SK-N-SH treated with all-trans-retinoic acid at 6 μM for 48 hours (cell line): Measurements from ENCODE around the gene DOCK4.

Source experiments
- ATAC-seq: fragments of 200-7000 bp; cut with Tn5 transposase; 3 replicates; pipeline ENCODE4 v1.9.1; 2020; ENCODE audit warnings: mild to moderate bottlenecking, moderate library complexity
- ARNTL ChIP-seq: fragments of 450-650 bp; formaldehyde crosslinking; IDR thresholded peaks from 2 replicates; pipeline ENCODE4 v1.5.0; 2020; ENCODE audit warnings: low read depth, mild to moderate bottlenecking, moderate library complexity, borderline replicate concordance
- BACH2 ChIP-seq: fragments of 250-450 bp; sonication (Bioruptor Pico); IDR thresholded peaks from 2 replicates; pipeline ENCODE4 v1.9.0; 2021; ENCODE audit warnings: mild to moderate bottlenecking, borderline replicate concordance
- CREB5 ChIP-seq: fragments of 250-450 bp; sonication (Bioruptor Pico); IDR thresholded peaks from 2 replicates; pipeline ENCODE4 v1.5.1; 2020; ENCODE audit warnings: low read depth, mild to moderate bottlenecking, moderate library complexity
- CSDC2 ChIP-seq: fragments of 250-450 bp; sonication (Bioruptor Pico); IDR thresholded peaks from 2 replicates; pipeline ENCODE4 v1.5.0; 2020; ENCODE audit warnings: mild to moderate bottlenecking, moderate library complexity
- CSRNP3 ChIP-seq: fragments of 250-450 bp; sonication (Bioruptor Pico); IDR thresholded peaks from 2 replicates; pipeline ENCODE4 v1.5.1; 2021; ENCODE audit warnings: mild to moderate bottlenecking, moderate library complexity
- GLIS3 ChIP-seq: fragments of 250-450 bp; sonication (Bioruptor Pico); IDR thresholded peaks from 2 replicates; pipeline ENCODE4 v1.5.0; 2020; ENCODE audit warnings: mild to moderate bottlenecking, moderate library complexity
- ISL1 ChIP-seq: fragments of 250-450 bp; sonication (Bioruptor Pico); IDR thresholded peaks from 2 replicates; pipeline ENCODE4 v2.1.2; 2022; ENCODE audit warnings: mild to moderate bottlenecking, moderate library complexity
- OSR1 ChIP-seq: fragments of 250-450 bp; sonication (Bioruptor Pico); IDR thresholded peaks from 2 replicates; pipeline ENCODE4 v1.8.0; 2022; ENCODE audit warnings: moderate library complexity, mild to moderate bottlenecking, inconsistent platforms
- PATZ1 ChIP-seq: fragments of 250-450 bp; sonication (Bioruptor Pico); IDR thresholded peaks from 2 replicates; pipeline ENCODE4 v1.8.0; 2020; ENCODE audit warnings: mild to moderate bottlenecking, moderate library complexity, borderline replicate concordance
- PPARA ChIP-seq: fragments of 250-450 bp; sonication (Bioruptor Pico); IDR thresholded peaks from 2 replicates; pipeline ENCODE4 v1.5.0; 2020; ENCODE audit warnings: mild to moderate bottlenecking, borderline replicate concordance
- RARB ChIP-seq: fragments of 250-450 bp; sonication (Bioruptor Pico); IDR thresholded peaks from 2 replicates; pipeline ENCODE4 v1.8.0; 2021; ENCODE audit warnings: mild to moderate bottlenecking, moderate library complexity
- SNAI2 ChIP-seq: fragments of 250-450 bp; sonication (Bioruptor Pico); IDR thresholded peaks from 2 replicates; pipeline ENCODE4 v1.5.0; 2020; ENCODE audit warnings: mild to moderate bottlenecking, moderate library complexity
- TCF4 ChIP-seq: fragments of 250-450 bp; sonication (Bioruptor Pico); IDR thresholded peaks from 2 replicates; pipeline ENCODE4 v1.8.0; 2021; ENCODE audit warnings: mild to moderate bottlenecking, moderate library complexity, borderline replicate concordance
- TOX ChIP-seq: fragments of 250-450 bp; sonication (Bioruptor Pico); IDR thresholded peaks from 2 replicates; pipeline ENCODE4 v1.8.0; 2021; ENCODE audit warnings: mild to moderate bottlenecking, moderate library complexity, borderline replicate concordance
- TSHZ2 ChIP-seq: fragments of 250-450 bp; sonication (Bioruptor Pico); IDR thresholded peaks from 2 replicates; pipeline ENCODE4 v1.5.0; 2020; ENCODE audit warnings: mild to moderate bottlenecking, moderate library complexity
- ZC3H10 ChIP-seq: fragments of 250-450 bp; sonication (Bioruptor Pico); IDR thresholded peaks from 2 replicates; pipeline ENCODE4 v1.5.1; 2021; ENCODE audit warnings: mild to moderate bottlenecking, moderate library complexity
- ZFP30 ChIP-seq: fragments of 450-650 bp; formaldehyde crosslinking; IDR thresholded peaks from 2 replicates; pipeline ENCODE4 v1.5.0; 2022; ENCODE audit warnings: mild to moderate bottlenecking, moderate library complexity
- ZNF565 ChIP-seq: fragments of 450-650 bp; formaldehyde crosslinking; conservative IDR thresholded peaks from 2 replicates; pipeline ENCODE4 v1.5.0; 2020; ENCODE audit warnings: low read depth, mild to moderate bottlenecking, moderate library complexity
- ZNF70 ChIP-seq: fragments of 450-650 bp; formaldehyde crosslinking; IDR thresholded peaks from 2 replicates; pipeline ENCODE4 v1.5.0; 2020; ENCODE audit warnings: mild to moderate bottlenecking, moderate library complexity
- TF ChIP-seq, protein P1 (sequence below): fragments of 250-450 bp; sonication (Bioruptor Pico); IDR thresholded peaks from 2 replicates; pipeline ENCODE4 v1.8.0; 2021; ENCODE audit warnings: low read depth, mild to moderate bottlenecking, moderate library complexity, borderline replicate concordance

Gene DOCK4

DNA sequence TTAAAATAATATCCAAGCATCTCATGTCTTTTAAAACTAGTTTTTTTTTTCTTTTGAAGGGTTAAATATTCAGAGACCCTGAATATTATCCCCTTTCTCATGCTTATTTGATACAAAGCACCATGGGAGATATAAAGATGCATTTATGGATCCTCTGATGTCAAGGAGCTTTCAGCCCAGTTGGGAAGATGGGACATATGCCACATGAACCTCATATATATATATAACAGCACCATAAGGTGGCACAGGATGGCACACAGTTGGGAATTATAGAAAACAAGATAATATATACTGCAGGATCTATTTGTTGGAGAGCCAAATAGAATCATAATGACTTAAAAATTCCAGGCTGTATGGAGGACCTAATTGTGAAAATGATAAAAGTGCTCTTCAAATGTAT lies 458.5 kb downstream of the DOCK4 start (continued):
- TF ChIP-seq TSHZ2 (CRISPR knock-in tag) = no peak
- TF ChIP-seq CSDC2 (CRISPR knock-in tag) = no peak
- TF ChIP-seq, all 23 proteins: peak for 0

DNA sequence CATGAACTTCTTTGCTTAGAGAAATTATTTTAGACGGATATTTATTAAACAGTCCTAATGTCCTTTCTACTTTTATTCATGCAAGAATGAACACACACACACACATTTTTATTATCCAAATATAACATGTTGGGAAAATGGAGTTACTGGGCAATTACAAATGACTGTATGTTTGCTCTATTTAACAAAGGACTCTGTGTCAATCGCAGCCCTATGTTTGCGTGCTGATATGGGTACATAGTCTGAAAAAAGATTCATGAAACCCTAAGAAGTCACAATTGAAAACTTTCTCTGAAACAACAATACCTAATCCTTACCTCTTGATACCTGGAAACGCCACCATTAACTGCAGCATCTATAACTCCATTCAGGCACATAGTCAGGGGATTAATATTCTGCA lies 459.2 kb downstream of the DOCK4 start:
- no peak for ATAC-seq
- TF ChIP-seq OSR1 (CRISPR knock-in tag) (no peak), ZNF565 (no peak), ISL1 (CRISPR knock-in tag) (no peak), SNAI2 (no peak), PPARA (CRISPR knock-in tag) (no peak), BACH2 (no peak), RARB (CRISPR knock-in tag) (no peak), CREB5 (CRISPR knock-in tag) (no peak), TSHZ2 (CRISPR knock-in tag) (no peak), CSDC2 (CRISPR knock-in tag) (no peak), TOX (CRISPR knock-in tag) (no peak), CSRNP3 (no peak), GLIS3 (CRISPR knock-in tag) (no peak), ARNTL (CRISPR knock-in tag) (no peak), ZNF70 (CRISPR knock-in tag) (no peak), ZC3H10 (CRISPR knock-in tag) (no peak), TCF4 (CRISPR knock-in tag) (no peak), ZFP30 (CRISPR knock-in tag) (no peak), PATZ1 (CRISPR knock-in tag) (no peak)
- TF ChIP-seq, protein P1, sequence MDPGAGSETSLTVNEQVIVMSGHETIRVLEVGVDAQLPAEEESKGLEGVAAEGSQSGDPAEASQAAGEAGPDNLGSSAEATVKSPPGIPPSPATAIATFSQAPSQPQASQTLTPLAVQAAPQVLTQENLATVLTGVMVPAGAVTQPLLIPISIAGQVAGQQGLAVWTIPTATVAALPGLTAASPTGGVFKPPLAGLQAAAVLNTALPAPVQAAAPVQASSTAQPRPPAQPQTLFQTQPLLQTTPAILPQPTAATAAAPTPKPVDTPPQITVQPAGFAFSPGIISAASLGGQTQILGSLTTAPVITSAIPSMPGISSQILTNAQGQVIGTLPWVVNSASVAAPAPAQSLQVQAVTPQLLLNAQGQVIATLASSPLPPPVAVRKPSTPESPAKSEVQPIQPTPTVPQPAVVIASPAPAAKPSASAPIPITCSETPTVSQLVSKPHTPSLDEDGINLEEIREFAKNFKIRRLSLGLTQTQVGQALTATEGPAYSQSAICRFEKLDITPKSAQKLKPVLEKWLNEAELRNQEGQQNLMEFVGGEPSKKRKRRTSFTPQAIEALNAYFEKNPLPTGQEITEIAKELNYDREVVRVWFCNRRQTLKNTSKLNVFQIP (CRISPR knock-in tag) = no peak
- TF ChIP-seq, all 23 proteins: peak for 0
